HTR-8/SVneo (cell line): ENCODE results near the gene KCTD19.

ENCODE experiments used
- DNase-seq: peaks from one replicate; pipeline ENCODE4 v3.0.0; 2011; ENCODE audit warnings: low spot score, mixed read lengths; ENCODE audit not compliant: insufficient read length
- FAIRE-seq: peaks from 2 replicates; lab custom pipeline; 2011; peaks lifted over from hg19 to GRCh38; lab: Jason Lieb, UNC

Gene KCTD19

GRCh38 chr16:67284699-67285646 lies 41.6 kb downstream of the KCTD19 start:
- FAIRE-seq (peak; percentile 96), DNase-seq (peak; percentile 68)

GRCh38 chr16:67283826-67284555 lies 42.5 kb downstream of the KCTD19 start:
- FAIRE-seq (peak; percentile 31), DNase-seq (no peak)

- DNase-seq (no peak), FAIRE-seq (peak; percentile 66)
Measured at GRCh38 chr16:67283039-67283825, 43.3 kb downstream of the KCTD19 start.

GRCh38 chr16:67282447-67282805 lies 44.1 kb downstream of the KCTD19 start:
- DNase-seq (no peak), FAIRE-seq (no peak)

- DNase-seq (no peak), FAIRE-seq (no peak)
Measured at GRCh38 chr16:67281536-67282446, 44.8 kb downstream of the KCTD19 start.

GRCh38 chr16:67280090-67281015 lies 46.2 kb downstream of the KCTD19 start:
- no peak for DNase-seq
- no peak for FAIRE-seq

- no peak for FAIRE-seq
- no peak for DNase-seq
Measured at GRCh38 chr16:67279296-67280089, 47.0 kb downstream of the KCTD19 start, which contains the start of gene PLEKHG4. Gene PLEKHG4 (plus strand): TSS chr16:67279532. CDS start chr16:67280045, 513 bp downstream.

GRCh38 chr16:67278773-67279295 lies 47.7 kb downstream of the KCTD19 start:
- no peak for DNase-seq
- no peak for FAIRE-seq

GRCh38 chr16:67277999-67278772 lies 48.4 kb downstream of the KCTD19 start:
- peak; percentile 92 for FAIRE-seq
- peak; percentile 41 for DNase-seq

- DNase-seq, result peak; percentile 97
- FAIRE-seq, result peak; percentile 95
Measured at GRCh38 chr16:67277294-67277998, 49.1 kb downstream of the KCTD19 start.

- DNase-seq (no peak), FAIRE-seq (no peak)
Measured at GRCh38 chr16:67275321-67275720, 51.2 kb downstream of the KCTD19 start.

GRCh38 chr16:67271446-67271845 lies 55.1 kb downstream of the KCTD19 start:
- DNase-seq (no peak), FAIRE-seq (no peak)

GRCh38 chr16:67270931-67271338 lies 55.6 kb downstream of the KCTD19 start:
- FAIRE-seq, result no peak
- no peak for DNase-seq

GRCh38 chr16:67269766-67270165 lies 56.8 kb downstream of the KCTD19 start:
- DNase-seq (no peak), FAIRE-seq (no peak)

- FAIRE-seq, result peak; percentile 89
- DNase-seq, result peak; percentile 62
Measured at GRCh38 chr16:67268136-67268579, 58.4 kb downstream of the KCTD19 start.

GRCh38 chr16:67265834-67266233 lies 60.7 kb downstream of the KCTD19 start:
- no peak for FAIRE-seq
- DNase-seq, result no peak
